ENCODE data around the gene CHST8. TPM values are rescaled to one million over a fixed set of nuclear protein-coding genes. Genes with fewer than 3 reads are reported as not detected.

CHST8 gene
- total RNA-seq, 2 experiments from 2014 or later: not detected

GRCh38 chr19:33752945-33753344 is 131.2 kb downstream of the CHST8 start:
- TF ChIP-seq CTCF (IDR thresholded peaks at IDR 0.05): no peak
- POLR2A ChIA-PET: no interaction called here
- Mint-ChIP-seq H3K4me1 (ENCODE audit: low read depth) (no peaks in the 10 kb centered on the region), H3K27me3 (peaks cover 9% of the 10 kb centered on the region), H3K27ac (no peak overlapping the region), H3K4me3 (no peak overlapping the region), H3K36me3 (ENCODE audit: low read depth) (no peaks in the 10 kb centered on the region), H3K9me3 (no peaks in the 10 kb centered on the region)
- Histone ChIP-seq H3K27ac (ENCODE audit: low read depth in 1 of 2, low read length in 2 of 2) (no peak overlapping the region), H3K4me1 (ENCODE audit: insufficient read depth, low read length) (no peaks in the 10 kb centered on the region), H3K36me3 (ENCODE audit: insufficient read depth, low read length) (no peaks in the 10 kb centered on the region), H3K27me3 (ENCODE audit: control insufficient read depth in 1 of 2, insufficient read depth in 2 of 2, low read length in 2 of 2) (peaks cover 9 to 11% of the 10 kb centered on the region in 2 experiments), H3K9me3 (ENCODE audit: control insufficient read depth in 1 of 2, insufficient read depth in 1 of 2, low read length in 2 of 2) (peaks cover 0 to 3% of the 10 kb centered on the region in 2 experiments), H3K4me3 (ENCODE audit: low read length) (no peak overlapping the region)
- ATAC-seq (ENCODE audit: poor library complexity) (no peak), DNase-seq (no peak)
- intact Hi-C loops (cut with DNase I, micrococcal nuclease): no loop called here
- CTCF ChIA-PET: no interaction called here

GRCh38 chr19:33754361-33754760 is 132.6 kb downstream of the CHST8 start:
- H3K4me1 Mint-ChIP-seq (ENCODE audit: low read depth): no peaks in the 10 kb centered on the region
- no peak overlapping the region for H3K4me3 Mint-ChIP-seq
- Histone ChIP-seq H3K27ac (ENCODE audit: low read depth in 1 of 2, low read length in 2 of 2) (no peak overlapping the region), H3K27me3 (ENCODE audit: control insufficient read depth in 1 of 2, insufficient read depth in 2 of 2, low read length in 2 of 2) (peaks cover 5 to 11% of the 10 kb centered on the region in 2 experiments), H3K36me3 (ENCODE audit: insufficient read depth, low read length) (no peaks in the 10 kb centered on the region), H3K4me3 (ENCODE audit: low read length) (no peak overlapping the region), H3K9me3 (ENCODE audit: control insufficient read depth in 1 of 2, insufficient read depth in 1 of 2, low read length in 2 of 2) (peaks cover 0 to 3% of the 10 kb centered on the region in 2 experiments), H3K4me1 (ENCODE audit: insufficient read depth, low read length) (no peaks in the 10 kb centered on the region)
- CTCF ChIA-PET: no interaction called here
- no peak for ATAC-seq (ENCODE audit: poor library complexity)
- POLR2A ChIA-PET: no interaction called here
- DNase-seq: no peak
- TF ChIP-seq CTCF (IDR thresholded peaks at IDR 0.05): no peak
- no peaks in the 10 kb centered on the region for H3K9me3 Mint-ChIP-seq
- H3K27me3 Mint-ChIP-seq: peaks cover 9% of the 10 kb centered on the region
- intact Hi-C loops (cut with DNase I, micrococcal nuclease): no loop called here
- H3K36me3 Mint-ChIP-seq (ENCODE audit: low read depth): no peaks in the 10 kb centered on the region
- H3K27ac Mint-ChIP-seq: no peak overlapping the region

GRCh38 chr19:33755099-33756035 is 133.6 kb downstream of the CHST8 start:
- no peaks in the 10 kb centered on the region for H3K4me1 Mint-ChIP-seq (ENCODE audit: low read depth)
- Histone ChIP-seq H3K27ac (ENCODE audit: low read depth in 1 of 2, low read length in 2 of 2) (no peak overlapping the region), H3K9me3 (ENCODE audit: control insufficient read depth in 1 of 2, insufficient read depth in 1 of 2, low read length in 2 of 2) (peaks cover 0 to 3% of the 10 kb centered on the region in 2 experiments), H3K36me3 (ENCODE audit: insufficient read depth, low read length) (no peaks in the 10 kb centered on the region), H3K27me3 (ENCODE audit: control insufficient read depth in 1 of 2, insufficient read depth in 2 of 2, low read length in 2 of 2) (peaks cover 4 to 11% of the 10 kb centered on the region in 2 experiments), H3K4me3 (ENCODE audit: low read length) (no peak overlapping the region), H3K4me1 (ENCODE audit: insufficient read depth, low read length) (no peaks in the 10 kb centered on the region)
- ATAC-seq (ENCODE audit: poor library complexity) (no peak), DNase-seq (no peak)
- no peak overlapping the region for H3K27ac Mint-ChIP-seq
- H3K9me3 Mint-ChIP-seq: no peaks in the 10 kb centered on the region
- intact Hi-C loops (cut with DNase I, micrococcal nuclease): no loop called here
- TF ChIP-seq CTCF (IDR thresholded peaks at IDR 0.05): no peak
- CTCF ChIA-PET: interaction anchor here (1.5 kb wide), 1 partner anchor 23 kb away, joined by 4 read pairs; no protein-coding TSS in a partner anchor
- no peak overlapping the region for H3K4me3 Mint-ChIP-seq
- H3K27me3 Mint-ChIP-seq: peaks cover 9% of the 10 kb centered on the region
- no peaks in the 10 kb centered on the region for H3K36me3 Mint-ChIP-seq (ENCODE audit: low read depth)
- POLR2A ChIA-PET: no interaction called here

Measured in CD4-positive, alpha-beta T cell (primary cell).